GM19455 (cell line): ENCODE results near the gene CEACAM5.
"Not testable (repeated sequence)": the region's sequence is repeated elsewhere in the genome, so short reads cannot be mapped to it uniquely, and the experiment has no call there.

Experiments
- ATAC-seq: cut with Tn5 transposase; IDR thresholded peaks from one replicate; pipeline ENCODE4 v1.9.1; 2021; ENCODE audit not compliant: unreplicated experiment

CEACAM5 gene

DNA sequence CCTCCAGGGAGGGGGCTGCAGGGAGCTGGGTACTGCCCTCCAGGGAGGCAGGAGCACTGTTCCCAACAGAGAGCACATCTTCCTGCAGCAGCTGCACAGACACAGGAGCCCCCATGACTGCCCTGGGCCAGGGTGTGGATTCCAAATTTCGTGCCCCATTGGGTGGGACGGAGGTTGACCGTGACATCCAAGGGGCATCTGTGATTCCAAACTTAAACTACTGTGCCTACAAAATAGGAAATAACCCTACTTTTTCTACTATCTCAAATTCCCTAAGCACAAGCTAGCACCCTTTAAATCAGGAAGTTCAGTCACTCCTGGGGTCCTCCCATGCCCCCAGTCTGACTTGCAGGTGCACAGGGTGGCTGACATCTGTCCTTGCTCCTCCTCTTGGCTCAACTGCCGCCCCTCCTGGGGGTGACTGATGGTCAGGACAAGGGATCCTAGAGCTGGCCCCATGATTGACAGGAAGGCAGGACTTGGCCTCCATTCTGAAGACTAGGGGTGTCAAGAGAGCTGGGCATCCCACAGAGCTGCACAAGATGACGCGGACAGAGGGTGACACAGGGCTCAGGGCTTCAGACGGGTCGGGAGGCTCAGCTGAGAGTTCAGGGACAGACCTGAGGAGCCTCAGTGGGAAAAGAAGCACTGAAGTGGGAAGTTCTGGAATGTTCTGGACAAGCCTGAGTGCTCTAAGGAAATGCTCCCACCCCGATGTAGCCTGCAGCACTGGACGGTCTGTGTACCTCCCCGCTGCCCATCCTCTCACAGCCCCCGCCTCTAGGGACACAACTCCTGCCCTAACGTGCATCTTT is 7.8 kb upstream of the CEACAM5 start:
- ATAC-seq: no peak

DNA sequence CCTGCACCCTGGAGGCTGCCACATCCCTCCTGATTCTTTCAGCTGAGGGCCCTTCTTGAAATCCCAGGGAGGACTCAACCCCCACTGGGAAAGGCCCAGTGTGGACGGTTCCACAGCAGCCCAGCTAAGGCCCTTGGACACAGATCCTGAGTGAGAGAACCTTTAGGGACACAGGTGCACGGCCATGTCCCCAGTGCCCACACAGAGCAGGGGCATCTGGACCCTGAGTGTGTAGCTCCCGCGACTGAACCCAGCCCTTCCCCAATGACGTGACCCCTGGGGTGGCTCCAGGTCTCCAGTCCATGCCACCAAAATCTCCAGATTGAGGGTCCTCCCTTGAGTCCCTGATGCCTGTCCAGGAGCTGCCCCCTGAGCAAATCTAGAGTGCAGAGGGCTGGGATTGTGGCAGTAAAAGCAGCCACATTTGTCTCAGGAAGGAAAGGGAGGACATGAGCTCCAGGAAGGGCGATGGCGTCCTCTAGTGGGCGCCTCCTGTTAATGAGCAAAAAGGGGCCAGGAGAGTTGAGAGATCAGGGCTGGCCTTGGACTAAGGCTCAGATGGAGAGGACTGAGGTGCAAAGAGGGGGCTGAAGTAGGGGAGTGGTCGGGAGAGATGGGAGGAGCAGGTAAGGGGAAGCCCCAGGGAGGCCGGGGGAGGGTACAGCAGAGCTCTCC is 6.9 kb upstream of the CEACAM5 start:
- no peak for ATAC-seq

DNA sequence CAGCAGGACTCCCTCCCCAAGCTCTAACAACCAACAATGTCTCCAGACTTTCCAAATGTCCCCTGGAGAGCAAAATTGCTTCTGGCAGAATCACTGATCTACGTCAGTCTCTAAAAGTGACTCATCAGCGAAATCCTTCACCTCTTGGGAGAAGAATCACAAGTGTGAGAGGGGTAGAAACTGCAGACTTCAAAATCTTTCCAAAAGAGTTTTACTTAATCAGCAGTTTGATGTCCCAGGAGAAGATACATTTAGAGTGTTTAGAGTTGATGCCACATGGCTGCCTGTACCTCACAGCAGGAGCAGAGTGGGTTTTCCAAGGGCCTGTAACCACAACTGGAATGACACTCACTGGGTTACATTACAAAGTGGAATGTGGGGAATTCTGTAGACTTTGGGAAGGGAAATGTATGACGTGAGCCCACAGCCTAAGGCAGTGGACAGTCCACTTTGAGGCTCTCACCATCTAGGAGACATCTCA is 6.2 kb upstream of the CEACAM5 start:
- ATAC-seq: no peak

DNA sequence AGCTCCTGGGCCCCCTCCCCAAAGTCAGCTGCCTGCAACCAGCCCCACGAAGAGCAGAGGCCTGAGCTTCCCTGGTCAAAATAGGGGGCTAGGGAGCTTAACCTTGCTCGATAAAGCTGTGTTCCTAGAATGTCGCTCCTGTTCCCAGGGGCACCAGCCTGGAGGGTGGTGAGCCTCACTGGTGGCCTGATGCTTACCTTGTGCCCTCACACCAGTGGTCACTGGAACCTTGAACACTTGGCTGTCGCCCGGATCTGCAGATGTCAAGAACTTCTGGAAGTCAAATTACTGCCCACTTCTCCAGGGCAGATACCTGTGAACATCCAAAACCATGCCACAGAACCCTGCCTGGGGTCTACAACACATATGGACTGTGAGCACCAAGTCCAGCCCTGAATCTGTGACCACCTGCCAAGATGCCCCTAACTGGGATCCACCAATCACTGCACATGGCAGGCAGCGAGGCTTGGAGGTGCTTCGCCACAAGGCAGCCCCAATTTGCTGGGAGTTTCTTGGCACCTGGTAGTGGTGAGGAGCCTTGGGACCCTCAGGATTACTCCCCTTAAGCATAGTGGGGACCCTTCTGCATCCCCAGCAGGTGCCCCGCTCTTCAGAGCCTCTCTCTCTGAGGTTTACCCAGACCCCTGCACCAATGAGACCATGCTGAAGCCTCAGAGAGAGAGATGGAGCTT is 4.7 kb upstream of the CEACAM5 start:
- no peak for ATAC-seq

DNA sequence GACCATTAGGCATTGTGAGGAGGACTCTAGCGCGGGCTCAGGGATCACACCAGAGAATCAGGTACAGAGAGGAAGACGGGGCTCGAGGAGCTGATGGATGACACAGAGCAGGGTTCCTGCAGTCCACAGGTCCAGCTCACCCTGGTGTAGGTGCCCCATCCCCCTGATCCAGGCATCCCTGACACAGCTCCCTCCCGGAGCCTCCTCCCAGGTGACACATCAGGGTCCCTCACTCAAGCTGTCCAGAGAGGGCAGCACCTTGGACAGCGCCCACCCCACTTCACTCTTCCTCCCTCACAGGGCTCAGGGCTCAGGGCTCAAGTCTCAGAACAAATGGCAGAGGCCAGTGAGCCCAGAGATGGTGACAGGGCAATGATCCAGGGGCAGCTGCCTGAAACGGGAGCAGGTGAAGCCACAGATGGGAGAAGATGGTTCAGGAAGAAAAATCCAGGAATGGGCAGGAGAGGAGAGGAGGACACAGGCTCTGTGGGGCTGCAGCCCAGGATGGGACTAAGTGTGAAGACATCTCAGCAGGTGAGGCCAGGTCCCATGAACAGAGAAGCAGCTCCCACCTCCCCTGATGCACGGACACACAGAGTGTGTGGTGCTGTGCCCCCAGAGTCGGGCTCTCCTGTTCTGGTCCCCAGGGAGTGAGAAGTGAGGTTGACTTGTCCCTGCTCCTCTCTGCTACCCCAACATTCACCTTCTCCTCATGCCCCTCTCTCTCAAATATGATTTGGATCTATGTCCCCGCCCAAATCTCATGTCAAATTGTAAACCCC is 2.8 kb upstream of the CEACAM5 start:
- ATAC-seq: no peak

DNA sequence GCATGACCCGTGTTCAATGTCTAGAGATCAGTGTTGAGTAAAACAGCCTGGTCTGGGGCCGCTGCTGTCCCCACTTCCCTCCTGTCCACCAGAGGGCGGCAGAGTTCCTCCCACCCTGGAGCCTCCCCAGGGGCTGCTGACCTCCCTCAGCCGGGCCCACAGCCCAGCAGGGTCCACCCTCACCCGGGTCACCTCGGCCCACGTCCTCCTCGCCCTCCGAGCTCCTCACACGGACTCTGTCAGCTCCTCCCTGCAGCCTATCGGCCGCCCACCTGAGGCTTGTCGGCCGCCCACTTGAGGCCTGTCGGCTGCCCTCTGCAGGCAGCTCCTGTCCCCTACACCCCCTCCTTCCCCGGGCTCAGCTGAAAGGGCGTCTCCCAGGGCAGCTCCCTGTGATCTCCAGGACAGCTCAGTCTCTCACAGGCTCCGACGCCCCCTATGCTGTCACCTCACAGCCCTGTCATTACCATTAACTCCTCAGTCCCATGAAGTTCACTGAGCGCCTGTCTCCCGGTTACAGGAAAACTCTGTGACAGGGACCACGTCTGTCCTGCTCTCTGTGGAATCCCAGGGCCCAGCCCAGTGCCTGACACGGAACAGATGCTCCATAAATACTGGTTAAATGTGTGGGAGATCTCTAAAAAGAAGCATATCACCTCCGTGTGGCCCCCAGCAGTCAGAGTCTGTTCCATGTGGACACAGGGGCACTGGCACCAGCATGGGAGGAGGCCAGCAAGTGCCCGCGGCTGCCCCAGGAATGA is 1.5 kb upstream of the CEACAM5 start:
- no peak for ATAC-seq

DNA sequence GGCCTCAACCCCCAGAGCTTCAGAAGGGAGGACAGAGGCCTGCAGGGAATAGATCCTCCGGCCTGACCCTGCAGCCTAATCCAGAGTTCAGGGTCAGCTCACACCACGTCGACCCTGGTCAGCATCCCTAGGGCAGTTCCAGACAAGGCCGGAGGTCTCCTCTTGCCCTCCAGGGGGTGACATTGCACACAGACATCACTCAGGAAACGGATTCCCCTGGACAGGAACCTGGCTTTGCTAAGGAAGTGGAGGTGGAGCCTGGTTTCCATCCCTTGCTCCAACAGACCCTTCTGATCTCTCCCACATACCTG is 969 bp upstream of the CEACAM5 start:
- ATAC-seq: no peak

DNA sequence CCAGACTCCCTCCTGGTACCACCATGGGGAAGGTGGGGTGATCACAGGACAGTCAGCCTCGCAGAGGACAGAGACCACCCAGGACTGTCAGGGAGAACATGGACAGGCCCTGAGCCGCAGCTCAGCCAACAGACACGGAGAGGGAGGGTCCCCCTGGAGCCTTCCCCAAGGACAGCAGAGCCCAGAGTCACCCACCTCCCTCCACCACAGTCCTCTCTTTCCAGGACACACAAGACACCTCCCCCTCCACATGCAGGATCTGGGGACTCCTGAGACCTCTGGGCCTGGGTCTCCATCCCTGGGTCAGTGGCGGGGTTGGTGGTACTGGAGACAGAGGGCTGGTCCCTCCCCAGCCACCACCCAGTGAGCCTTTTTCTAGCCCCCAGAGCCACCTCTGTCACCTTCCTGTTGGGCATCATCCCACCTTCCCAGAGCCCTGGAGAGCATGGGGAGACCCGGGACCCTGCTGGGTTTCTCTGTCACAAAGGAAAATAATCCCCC is 505 bp upstream of the CEACAM5 start:
- ATAC-seq: no peak

DNA sequence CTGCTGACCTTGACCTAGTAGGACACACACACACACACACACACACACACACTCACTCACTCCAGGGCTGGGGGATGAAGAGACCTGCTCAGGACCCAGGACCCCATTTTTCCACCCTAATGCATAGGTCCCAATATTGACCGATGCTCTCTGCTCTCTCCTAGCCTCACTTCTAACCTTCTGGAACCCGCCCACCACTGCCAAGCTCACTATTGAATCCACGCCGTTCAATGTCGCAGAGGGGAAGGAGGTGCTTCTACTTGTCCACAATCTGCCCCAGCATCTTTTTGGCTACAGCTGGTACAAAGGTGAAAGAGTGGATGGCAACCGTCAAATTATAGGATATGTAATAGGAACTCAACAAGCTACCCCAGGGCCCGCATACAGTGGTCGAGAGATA is 1.1 kb downstream of the CEACAM5 start:
- not testable (repeated sequence) for ATAC-seq

DNA sequence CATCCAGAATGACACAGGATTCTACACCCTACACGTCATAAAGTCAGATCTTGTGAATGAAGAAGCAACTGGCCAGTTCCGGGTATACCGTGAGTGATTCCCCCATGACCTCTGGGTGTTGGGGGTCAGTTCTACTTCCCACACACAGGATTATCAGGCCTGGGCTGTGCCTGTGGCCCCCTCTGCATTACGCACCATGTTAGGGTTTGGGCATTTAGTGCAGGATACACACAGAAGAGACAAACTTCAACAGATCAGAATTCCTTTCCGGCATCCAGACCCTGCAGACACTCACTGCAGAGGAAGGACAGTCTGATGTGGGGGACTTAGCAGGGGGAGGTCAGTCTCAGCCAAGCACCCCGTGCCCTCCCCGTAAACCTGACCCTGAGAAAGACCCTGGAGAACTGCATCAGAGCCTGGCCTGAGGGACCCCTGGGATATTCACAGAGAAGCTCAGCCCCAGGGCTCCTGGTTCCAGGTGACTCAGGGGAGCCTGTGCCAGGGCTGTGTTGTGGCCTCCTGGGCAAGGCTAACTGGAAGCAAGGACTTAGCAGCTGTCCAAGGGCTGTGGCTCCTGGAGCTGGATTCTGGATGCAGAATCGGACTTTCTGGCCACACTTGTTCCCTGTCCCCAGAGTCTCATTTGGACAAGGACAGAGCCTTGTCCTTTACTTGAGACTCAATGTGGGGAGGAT is 1.7 kb downstream of the CEACAM5 start:
- ATAC-seq: no peak

DNA sequence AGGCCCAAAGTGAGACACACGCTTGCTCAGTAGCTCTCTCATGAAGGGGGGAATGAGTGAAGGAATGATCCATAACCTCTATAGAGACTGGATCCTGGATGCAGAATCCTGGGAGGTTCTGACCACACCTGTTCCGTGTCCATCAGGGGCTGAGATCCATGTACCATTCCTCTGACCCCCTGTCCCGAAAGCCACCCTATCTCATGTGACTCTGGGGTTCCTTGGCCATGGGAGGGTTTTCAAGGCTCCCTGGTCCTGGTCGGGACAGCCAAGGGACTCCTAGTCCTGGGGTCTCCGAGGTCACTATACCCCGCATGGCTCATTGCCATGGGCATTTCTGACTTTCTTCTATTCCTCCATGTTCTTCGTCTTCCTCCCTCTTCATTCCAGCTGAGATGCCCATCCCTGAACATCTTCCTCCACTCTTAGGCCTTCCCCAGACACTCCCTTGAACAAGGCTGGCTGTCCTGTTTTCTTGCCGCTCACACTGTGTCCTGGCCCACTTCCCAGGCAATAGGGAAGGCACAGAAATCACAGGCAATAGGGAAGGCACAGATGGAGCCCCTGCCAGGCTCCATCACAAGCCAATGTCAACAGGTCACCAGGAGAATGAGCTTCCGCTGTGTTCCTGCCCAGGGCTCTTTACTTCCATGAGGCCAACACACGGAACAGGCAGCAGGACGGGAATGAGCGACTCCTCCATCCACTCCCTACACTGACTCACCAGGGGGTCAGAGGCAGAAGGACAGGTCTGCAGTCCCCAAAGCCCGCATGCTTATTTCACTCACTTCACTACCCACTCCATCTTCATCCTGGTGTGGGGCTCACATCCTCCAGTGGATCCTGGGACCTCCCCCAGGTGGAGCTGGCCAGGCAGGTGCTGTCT is 3.2 kb downstream of the CEACAM5 start:
- no peak for ATAC-seq

DNA sequence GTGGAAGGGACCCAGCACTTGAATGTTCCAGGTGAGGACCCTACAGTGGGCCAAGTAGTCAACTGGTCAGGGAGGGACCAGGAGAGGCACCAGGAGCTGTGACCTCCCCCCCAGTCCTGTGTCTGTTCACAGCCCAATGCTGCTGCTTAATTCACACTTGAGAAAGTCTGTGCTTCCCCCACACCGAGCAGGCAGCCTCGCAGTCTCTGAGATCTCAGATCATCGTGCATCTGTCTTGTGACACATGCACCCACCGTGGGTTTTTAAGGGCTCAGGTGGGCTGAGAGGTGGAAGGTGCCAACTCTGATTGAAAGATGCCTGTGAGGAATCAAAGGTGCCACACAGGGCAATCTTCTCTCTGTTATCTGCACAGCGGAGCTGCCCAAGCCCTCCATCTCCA is 6.2 kb downstream of the CEACAM5 start:
- no peak for ATAC-seq

DNA sequence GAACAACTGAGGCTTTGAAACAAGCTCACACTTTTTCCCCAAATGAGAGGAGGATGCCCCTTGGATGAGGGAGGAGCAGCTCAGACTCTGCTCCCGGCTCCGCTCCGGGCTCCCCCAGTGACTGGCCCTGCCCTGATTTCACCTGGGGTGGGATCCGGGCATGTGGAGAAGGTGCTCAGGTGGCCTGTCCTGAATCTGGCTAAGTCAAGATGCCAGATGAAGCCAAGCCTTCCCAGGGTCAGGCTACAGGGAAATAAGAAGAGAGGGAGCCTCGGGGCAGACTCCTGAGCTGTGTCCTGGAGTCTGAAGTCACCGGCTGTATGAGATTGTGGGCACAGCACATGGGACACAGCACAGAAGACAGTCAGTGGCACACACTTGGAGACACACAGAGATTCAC is 10.3 kb downstream of the CEACAM5 start:
- ATAC-seq: no peak

DNA sequence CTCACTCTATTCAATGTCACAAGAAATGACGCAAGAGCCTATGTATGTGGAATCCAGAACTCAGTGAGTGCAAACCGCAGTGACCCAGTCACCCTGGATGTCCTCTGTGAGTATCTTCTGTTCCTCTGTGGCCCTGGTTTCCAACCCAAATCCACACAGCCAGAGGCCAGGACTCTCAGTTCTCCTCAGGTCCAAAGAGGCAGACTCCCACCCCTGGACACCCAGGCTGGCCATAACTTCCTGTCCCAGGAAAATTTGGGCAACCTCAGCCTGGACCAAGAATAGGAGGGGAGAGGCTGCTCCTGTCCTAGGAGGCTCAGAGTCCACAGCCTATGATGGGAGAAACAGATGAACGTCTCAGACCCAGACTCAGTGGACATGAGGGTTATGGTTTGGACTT is 11.7 kb downstream of the CEACAM5 start:
- no peak for ATAC-seq

DNA sequence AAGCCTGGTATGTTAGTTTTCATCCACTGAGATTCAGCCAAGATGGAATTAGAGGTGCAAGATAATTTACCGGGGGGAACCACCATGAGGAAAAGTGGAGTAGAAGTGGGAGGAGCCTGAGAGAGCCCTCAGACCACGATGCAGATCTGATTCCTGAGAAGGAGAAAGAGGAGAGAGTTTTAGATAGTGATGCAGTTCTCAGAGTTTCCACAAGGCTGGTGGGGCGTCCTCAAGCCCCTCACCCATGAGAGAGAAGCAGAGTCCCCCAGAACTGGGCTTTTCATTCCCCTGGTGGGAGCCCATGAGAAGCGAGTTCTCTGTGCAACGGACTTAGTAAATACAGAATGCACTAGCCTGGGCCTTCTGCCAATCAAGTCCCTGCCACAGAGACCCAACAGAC is 18.1 kb downstream of the CEACAM5 start:
- no peak for ATAC-seq

DNA sequence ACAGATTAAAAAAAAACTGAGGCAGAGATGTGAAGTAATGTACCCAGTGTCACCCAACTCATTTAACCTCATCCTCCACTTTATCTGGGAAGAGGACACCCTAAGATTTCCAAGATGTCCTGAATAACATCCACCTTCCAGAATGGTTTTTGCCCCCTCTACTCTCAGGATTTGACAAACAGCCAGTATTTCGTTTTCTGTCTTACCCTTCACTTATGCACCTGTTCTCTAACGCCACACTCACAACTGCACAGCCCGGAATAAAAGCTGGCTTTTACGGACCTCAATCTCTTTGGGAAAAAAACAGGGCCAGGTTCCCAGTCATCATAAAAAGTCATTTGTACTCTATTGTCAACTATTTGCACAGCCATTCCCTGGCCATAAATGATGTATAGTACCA is 25.7 kb downstream of the CEACAM5 start:
- ATAC-seq: no peak

DNA sequence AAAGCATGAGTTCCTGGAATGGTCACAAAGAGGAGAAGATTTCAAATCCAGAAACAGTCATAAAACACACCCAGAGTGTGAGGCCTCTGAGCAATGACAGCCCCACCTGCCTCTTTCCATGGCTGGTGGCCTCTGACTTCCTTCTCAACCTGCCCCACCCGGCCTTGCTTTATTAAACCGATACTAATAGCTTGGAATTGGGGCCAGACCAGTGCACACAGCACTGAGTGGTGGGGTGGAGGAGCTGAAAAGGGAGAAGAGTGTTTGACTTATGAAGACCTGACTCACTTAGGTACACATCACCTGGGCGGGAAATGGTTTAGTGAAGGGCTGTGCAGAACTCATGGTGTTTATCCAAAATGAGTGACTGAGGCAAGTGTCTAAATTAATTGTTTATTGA is 26.2 kb downstream of the CEACAM5 start:
- ATAC-seq: no peak

DNA sequence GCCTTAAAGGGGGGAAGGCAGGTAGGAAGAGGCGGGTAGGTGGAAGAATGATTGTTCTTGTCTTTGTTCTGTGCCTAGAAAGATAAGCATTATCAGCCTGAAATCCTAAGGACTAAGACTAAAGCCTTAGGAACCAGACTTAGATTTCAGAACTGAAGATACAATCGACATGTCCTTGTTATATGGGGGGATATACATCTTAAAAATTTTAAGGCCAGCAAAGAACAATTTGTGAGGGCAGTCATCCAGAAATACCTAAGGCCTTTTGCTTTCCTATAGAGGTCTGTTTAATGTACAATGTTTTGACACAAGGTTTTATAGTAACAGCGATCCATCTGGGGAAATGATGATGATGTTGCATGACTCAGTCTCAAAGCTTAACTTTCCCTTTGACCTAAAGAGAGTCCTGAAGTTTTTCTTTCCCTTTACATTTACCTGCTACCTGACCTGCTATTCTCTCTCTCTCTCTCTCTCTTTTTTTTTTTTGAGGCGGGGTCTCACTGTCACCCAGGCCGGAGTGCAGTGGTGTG is 26.7 kb downstream of the CEACAM5 start:
- no peak for ATAC-seq

DNA sequence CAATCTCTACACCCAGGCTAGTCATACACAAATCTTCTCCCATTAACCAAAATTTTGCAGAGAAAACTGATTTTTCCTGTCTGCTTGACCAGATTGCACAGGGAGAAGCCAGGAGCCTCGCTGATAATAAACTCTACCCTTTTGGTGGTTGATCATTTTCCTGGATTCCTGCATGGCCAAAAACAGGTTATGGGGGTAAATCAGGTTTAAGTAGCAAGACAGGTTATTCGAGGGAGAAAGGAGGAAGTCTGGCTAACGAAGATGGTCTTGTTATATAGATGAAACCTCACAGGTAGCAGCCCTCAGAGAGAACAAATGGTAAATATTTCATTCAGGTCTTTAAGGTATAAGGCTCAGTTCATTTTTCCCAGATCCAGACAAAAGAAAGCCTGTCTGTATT is 30.9 kb downstream of the CEACAM5 start:
- ATAC-seq: no peak
